ENCODE results near the gene SFSWAP.
"Not testable (repeated sequence)": the region's sequence is repeated elsewhere in the genome, so short reads cannot be mapped to it uniquely, and the experiment has no call there.

The SFSWAP gene

DNA sequence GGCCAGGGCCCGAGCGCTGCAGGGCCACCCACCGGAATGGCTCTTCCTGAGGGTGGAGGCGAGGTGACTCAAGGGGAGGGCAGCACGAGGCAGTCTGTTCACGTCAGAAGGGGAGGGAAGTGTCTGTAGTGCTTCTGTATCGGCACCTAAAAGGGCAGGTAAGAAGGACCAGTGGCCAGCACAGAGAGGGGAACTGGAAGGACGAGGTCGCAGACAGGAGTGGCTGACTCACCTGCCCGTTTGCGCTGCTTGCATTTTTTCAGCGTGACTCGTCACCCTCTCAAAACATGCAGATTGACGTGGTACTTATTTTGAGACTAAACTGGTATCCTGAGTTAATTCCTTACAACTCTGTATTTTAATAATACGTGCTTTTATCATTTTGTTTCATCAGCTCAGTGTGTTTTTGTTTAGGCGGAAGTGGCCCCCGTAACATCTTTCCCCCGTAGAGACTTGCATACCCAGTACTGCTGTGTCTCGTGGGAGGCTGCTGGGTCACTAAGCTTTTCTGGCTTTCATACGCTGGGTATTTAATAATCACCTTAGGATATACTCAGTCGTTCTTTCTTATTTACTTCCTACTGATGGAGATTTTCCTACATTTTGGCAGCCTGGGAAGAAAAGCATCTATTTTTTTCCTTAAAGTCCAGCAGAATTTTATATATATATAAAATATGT, 26.4 kb downstream of the SFSWAP start:
- DNase-seq: no peak

GRCh38 chr12:131738196-131738595, 27.3 kb downstream of the SFSWAP start:
- no peak for DNase-seq

DNA sequence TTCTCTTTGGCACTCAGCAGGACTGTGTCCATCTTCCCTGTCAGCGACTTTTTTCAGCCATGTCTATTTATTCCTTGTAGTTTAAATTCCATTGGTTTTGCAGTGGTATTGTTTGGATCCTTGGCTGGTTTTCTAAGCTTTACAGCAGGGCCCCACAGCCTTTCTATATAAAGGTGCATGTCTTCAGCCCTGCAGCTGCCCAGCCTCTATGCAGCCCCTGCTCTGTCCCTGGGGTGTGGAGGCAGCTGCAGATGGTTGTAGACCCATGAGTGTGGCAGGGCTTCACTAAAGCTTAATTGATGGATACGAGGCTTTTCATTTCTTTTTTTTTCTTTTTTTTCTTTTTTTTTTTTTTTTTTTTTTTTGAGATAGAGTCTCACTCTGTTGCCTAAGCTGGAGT, 29.7 kb downstream of the SFSWAP start:
- DNase-seq: no peak

- DNase-seq: not testable (repeated sequence)
Observed at GRCh38 chr12:131742761-131743160, 31.9 kb downstream of the SFSWAP start.

- not testable (repeated sequence) for DNase-seq
Observed at GRCh38 chr12:131743410-131743809, 32.5 kb downstream of the SFSWAP start.

- DNase-seq: not testable (repeated sequence)
Observed at GRCh38 chr12:131743880-131744279, 33.0 kb downstream of the SFSWAP start.

DNA sequence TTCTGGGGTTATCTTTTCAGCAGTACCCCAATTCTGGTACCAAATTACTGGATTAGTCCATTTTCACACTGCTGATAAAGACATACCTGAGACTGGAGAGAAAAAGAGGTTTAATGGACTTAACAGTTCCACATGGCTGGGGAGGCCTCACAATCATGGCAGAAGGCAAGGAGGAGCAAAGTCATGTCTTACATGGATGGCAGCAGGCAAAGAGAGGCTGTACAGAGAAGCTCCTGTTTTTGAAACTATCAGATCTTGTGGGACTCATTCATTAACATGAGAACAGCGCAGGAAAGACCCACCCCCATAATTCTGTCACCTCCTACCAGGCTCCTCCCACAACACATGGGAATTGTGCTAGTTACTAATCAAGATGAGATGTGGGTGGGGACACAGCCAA, 33.8 kb downstream of the SFSWAP start:
- not testable (repeated sequence) for DNase-seq

DNA sequence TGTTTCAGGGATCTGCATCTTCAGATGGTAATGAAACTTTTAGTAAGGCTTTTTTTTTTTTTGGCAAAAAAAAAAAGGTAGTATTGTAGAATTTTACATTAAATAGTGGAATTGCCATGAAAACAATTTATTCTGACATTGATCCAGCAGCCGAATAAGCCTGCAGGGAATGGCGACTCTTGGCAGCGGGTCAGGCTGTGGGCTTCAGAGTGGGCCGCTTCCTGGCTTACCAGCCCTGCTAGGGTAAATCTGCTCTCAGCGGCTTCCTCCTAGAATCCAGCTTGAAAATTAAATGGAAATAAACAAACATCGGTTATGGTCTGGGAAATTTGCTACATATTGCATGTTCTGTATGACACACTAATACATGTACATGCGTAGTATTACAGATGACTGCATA, 34.8 kb downstream of the SFSWAP start:
- no peak for DNase-seq

GRCh38 chr12:131747276-131748177, 36.6 kb downstream of the SFSWAP start:
- no peak for DNase-seq

DNA sequence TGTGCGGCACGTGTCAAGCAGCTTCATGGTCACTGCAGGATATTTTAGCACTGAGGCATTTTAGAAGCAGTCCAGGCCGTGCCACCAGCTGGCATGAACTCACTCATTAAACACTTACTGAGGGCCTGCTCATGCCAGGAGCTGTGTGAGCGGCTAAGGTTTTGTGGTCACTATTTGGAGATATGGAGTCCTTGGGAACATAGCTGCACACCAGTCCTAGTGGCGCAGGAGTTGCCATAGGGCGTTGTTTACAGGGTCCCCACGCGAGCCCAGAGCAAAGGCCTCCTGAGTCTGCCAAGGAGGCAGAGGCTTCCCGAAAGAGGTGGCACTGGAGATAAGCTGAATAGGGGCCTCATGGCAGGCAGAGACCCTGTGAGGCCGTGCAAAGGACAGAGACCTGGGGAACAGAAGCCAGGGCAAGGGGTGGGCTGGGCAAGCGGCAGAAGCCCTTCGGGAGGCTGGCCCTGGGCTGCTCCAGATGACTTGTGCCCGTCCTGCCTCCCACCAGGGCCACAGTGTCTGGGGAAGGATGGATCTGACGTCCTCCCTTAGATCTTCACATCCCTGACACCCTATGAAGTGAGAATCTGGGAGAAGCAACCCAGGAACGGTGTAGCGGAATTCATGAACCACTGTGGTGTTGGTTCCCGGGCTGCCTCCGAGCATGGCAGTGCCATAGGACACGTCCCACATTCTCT, 38.9 kb downstream of the SFSWAP start:
- no peak for DNase-seq

DNA sequence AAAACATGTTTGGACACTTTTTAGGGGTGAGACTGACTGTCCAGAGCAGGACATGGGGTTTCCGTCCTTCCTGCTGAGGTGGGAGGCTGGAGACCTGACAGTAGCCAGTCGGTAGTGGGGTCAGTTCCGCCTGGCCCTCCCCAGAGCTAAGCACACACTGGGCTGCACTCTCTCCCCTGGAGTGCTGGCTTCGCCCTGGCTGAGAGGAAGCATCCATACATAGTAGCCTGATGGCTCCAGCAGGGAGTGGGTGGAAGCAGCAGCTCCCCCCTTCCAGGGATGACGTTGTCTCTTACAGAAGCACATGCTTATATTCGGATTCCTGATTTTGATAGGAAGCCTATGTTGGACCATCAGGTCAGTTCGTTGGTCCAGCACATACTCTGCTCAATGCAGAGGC, 40.4 kb downstream of the SFSWAP start:
- no peak for DNase-seq

DNA sequence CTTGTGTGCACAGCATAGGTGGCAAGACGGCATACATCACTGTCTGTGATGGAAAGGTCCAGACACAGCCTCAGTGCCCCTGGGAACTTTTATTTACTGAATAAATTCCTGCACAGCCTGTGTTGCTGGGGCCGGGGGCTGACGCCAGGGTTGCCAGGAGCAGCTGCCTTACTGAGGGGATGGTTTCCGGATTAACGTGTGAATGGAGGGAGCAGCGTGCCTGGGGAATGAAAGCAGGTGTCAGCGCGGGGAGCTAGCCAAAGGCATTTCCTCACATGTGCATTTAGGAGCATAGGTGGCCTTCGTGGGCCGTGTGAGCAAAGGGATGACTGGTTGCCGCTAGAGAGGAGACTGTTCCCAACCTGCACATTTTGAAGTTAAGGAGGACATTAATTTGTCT, 41.6 kb downstream of the SFSWAP start:
- DNase-seq: no peak

GRCh38 chr12:131753005-131753404, 42.1 kb downstream of the SFSWAP start:
- no peak for DNase-seq

DNA sequence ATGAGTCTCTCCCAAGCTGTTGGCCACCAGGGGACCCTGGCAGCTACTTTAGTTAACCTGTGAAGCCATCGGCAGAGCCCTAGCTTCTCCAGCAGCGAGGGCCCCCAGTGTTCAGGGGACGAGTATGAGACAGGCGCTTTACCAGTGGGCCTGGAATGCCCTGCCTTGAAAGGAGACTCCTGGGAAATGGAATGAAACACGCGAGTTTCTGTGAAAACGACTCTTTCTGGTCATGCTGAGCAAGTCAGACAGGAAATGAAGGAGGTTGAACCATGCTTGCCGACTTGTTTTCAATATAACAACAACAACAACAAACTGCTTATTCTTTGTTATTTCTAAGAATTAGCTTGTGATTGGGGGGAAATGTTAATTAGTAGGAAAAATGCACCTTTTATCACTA, 42.9 kb downstream of the SFSWAP start:
- no peak for DNase-seq

DNA sequence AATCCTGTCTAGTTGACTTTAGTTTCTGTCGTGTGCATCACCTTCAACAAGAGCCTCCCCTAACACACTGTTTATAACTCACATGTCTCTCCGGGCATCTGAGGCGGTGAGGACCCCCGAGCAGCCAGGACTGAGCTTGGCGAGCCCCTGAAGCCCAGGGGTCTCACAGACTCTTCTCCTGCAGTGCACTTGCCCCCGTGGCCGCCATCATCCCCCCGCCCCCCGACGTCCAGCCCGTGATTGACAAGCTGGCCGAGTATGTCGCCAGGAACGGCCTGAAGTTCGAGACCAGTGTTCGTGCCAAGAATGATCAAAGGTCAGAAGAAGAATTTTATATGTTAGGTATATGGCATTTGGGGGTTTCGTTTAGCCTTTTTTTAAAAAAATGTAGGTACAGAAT, 43.3 kb downstream of the SFSWAP start:
- DNase-seq: no peak

- peak; percentile 61 for DNase-seq
Observed at GRCh38 chr12:131755305-131756113, 44.6 kb downstream of the SFSWAP start.

DNA sequence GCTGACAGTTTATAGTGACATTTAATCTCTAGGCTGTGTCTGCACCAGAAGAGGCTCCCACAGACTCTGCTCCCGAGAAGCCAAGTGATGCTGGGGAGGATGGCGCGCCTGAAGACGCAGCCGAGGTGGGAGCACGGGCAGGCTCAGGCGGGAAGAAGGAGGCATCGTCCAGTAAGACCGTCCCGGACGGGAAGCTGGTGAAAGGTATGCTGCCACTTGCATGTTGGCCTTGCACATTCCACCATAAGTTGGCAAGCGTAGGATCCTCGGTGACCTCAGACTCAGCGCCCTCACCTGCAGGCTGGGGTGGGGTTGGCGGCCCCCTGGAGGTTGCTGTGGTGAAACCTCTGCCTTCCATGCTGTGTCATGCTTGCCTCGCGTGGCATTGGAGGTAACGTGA, 45.6 kb downstream of the SFSWAP start:
- no peak for DNase-seq

DNA sequence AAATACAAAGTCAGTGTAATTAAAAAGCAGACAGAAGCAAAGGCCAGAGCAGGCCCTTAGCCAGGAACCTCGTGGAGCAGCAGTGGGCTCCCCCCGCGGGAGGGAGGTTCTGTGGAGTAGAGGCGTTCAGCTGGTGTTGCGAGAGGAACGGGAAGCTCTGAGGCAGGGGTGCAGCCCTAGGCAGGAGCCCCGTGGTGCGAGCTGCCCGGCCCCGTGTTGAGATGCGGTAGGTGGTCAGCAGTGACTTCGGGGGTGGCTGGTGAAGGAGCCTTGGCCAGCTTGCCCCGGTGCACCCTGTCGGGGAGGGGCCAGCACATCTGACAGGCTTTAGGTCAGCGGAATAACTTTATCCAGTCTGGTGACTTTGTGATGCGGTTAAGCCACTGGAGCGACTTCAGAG, 46.2 kb downstream of the SFSWAP start:
- DNase-seq: no peak

GRCh38 chr12:131758016-131758739, 47.3 kb downstream of the SFSWAP start:
- no peak for DNase-seq

DNA sequence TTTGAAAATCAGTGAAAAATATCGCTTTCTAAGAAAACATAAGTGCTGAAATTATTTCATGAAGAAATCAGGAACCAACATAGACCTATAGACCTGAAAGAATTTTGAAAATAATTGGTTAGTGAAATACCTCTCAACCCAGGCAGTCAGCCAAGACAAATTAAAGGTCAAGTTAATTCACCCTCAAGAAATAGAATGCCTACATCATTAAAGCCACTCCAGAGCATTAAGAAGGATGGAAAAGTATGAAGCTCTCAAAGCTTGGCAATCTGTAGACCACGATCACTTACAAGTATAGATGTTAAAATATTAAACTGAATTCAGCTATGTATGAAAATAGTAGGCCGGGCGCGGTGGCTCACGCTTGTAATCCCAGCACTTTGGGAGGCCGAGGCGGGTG, 48.3 kb downstream of the SFSWAP start:
- DNase-seq: peak; percentile 86

- no peak for DNase-seq
Observed at GRCh38 chr12:131761638-131762037, 50.7 kb downstream of the SFSWAP start.

DNA sequence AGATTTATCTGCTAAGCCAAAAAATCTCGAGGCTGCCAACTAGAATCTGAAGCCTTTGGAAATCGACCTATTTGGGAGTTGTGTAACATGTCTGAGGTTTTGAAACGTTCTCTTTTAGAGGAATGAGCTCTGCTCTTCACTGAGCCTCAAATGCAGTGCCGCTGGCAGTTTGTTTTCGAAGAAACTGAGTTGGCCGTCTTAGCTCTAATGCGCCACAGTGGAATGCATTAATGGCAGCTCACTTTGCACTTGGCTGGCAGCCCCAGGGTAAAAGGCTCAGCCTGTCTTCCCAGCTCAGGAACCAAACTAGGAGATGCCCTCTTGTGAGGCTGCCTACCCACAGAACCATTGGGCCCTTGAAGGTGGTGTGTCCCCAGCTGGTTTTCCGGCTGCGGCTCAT, 53.8 kb downstream of the SFSWAP start:
- no peak for DNase-seq

Measured in NCI-H2227 treated with DMSO at 0.1 percent for 48 hours (cell line).